Esophagus muscularis mucosa (tissue), 4 donors: ENCODE measurements around the gene RCC1.

Experiments used
- EP300 ChIP-seq: sonication (generic); formaldehyde crosslinking; IDR thresholded peaks from one replicate; pipeline ENCODE4 v1.6.1; 2017; ENCODE audit warnings: antibody characterized with exemption
- POLR2A ChIP-seq: fragments of 450-650 bp; IDR thresholded peaks from one replicate; pipeline ENCODE4 v1.6.1; 2017; ENCODE audit warnings: antibody characterized with exemption, moderate library complexity, mild to moderate bottlenecking, low read depth
- POLR2AphosphoS5 ChIP-seq, 2 donors: sonication (generic); formaldehyde crosslinking; IDR thresholded peaks; one replicate each; pipeline ENCODE4 v1.6.1; 2017; ENCODE audit warnings: antibody characterized with exemption in 2 of 2
- TF ChIP-seq, protein P1 (sequence below), 3 experiments: fragments of 200-600 bp in 2 of 3; fragments of 450-650 bp in 1 of 3; sonication (generic) in 2 of 3; IDR thresholded peaks; one replicate each; pipeline ENCODE4 v1.5.1; 2017 to 2019; ENCODE audit warnings: antibody characterized with exemption in 3 of 3, mild to moderate bottlenecking in 2 of 3, moderate library complexity in 1 of 3

DNA sequence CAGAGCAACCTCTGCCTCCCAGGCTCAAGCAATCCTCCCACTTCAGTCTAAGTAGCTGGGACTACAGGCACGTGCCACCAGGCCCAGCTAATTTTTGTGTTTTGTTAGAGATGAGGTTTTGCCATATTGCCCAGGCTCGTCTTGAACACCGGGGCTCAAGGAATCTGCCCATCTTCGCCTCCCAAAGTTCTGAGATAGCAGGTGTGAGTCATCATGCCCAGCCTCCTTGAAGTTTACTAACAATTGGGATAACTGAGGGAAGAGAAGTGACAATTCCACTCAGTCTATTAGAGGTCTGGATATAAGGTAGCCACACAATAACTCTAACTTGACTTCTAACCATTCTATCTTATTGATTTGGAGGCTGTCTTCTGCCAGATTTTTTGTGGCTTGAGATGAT, 6.3 kb upstream of the RCC1 start:
- TF ChIP-seq, protein P1, sequence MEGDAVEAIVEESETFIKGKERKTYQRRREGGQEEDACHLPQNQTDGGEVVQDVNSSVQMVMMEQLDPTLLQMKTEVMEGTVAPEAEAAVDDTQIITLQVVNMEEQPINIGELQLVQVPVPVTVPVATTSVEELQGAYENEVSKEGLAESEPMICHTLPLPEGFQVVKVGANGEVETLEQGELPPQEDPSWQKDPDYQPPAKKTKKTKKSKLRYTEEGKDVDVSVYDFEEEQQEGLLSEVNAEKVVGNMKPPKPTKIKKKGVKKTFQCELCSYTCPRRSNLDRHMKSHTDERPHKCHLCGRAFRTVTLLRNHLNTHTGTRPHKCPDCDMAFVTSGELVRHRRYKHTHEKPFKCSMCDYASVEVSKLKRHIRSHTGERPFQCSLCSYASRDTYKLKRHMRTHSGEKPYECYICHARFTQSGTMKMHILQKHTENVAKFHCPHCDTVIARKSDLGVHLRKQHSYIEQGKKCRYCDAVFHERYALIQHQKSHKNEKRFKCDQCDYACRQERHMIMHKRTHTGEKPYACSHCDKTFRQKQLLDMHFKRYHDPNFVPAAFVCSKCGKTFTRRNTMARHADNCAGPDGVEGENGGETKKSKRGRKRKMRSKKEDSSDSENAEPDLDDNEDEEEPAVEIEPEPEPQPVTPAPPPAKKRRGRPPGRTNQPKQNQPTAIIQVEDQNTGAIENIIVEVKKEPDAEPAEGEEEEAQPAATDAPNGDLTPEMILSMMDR (IDR thresholded peaks at IDR 0.05) = no peak
- TF ChIP-seq POLR2A = no peak
- TF ChIP-seq POLR2AphosphoS5 (IDR thresholded peaks at IDR 0.05) = no peak
- TF ChIP-seq EP300 = no peak
